HepG2 (cell line): Measurements from ENCODE around the gene SMAD3. TPM values are rescaled to one million over a fixed set of nuclear protein-coding genes. Genes with fewer than 3 reads are reported as not detected.

Experiments
- ARNT ChIP-seq: fragments of 450-650 bp; IDR thresholded peaks from 2 replicates; pipeline ENCODE4 v1.6.1; 2017
- GPBP1L1 ChIP-seq: sonication (generic); formaldehyde crosslinking; IDR thresholded peaks from 2 replicates; pipeline ENCODE4 v1.5.0; 2020; ENCODE audit warnings: mild to moderate bottlenecking, missing genetic modification reagents
- ISX ChIP-seq: sonication (generic); formaldehyde crosslinking; conservative IDR thresholded peaks from 2 replicates; pipeline ENCODE4 v1.5.0; 2020; ENCODE audit warnings: missing genetic modification reagents
- JDP2 ChIP-seq: sonication (generic); formaldehyde crosslinking; IDR thresholded peaks from 2 replicates; pipeline ENCODE4 v1.8.1; 2022; ENCODE audit warnings: missing genetic modification reagents, borderline replicate concordance
- MXD3 ChIP-seq: IDR thresholded peaks from 2 replicates; pipeline ENCODE4 v1.6.1; 2016; ENCODE audit warnings: mild to moderate bottlenecking, missing biosample characterization, missing genetic modification reagents
- POGZ ChIP-seq: sonication (generic); formaldehyde crosslinking; IDR thresholded peaks from 2 replicates; pipeline ENCODE4 v1.4.0; 2020; ENCODE audit warnings: mild to moderate bottlenecking, missing genetic modification reagents
- RCOR2 ChIP-seq: IDR thresholded peaks from 2 replicates; pipeline ENCODE4 v1.6.1; 2016; ENCODE audit warnings: missing biosample characterization, missing genetic modification reagents
- SP2 ChIP-seq: sonication (generic); formaldehyde crosslinking; IDR thresholded peaks from 2 replicates; pipeline ENCODE4 v1.5.1; 2020; ENCODE audit warnings: mild to moderate bottlenecking, missing genetic modification reagents
- ZHX1 ChIP-seq: sonication (generic); formaldehyde crosslinking; IDR thresholded peaks from 2 replicates; pipeline ENCODE4 v1.8.1; 2022; ENCODE audit warnings: low read depth, mild to moderate bottlenecking, missing genetic modification reagents
- ZNF253 ChIP-seq: sonication (generic); formaldehyde crosslinking; IDR thresholded peaks from 2 replicates; pipeline ENCODE4 v1.8.0; 2022; ENCODE audit warnings: mild to moderate bottlenecking, missing genetic modification reagents, borderline replicate concordance
- ZNF280B ChIP-seq: sonication (generic); formaldehyde crosslinking; IDR thresholded peaks from 2 replicates; pipeline ENCODE4 v1.5.0; 2020; ENCODE audit warnings: missing genetic modification reagents, mild to moderate bottlenecking, borderline replicate concordance
- ZNF333 ChIP-seq: sonication (generic); formaldehyde crosslinking; IDR thresholded peaks from 2 replicates; pipeline ENCODE4 v1.4.0; 2020; ENCODE audit warnings: mild to moderate bottlenecking, missing genetic modification reagents, borderline replicate concordance
- ZNF512B ChIP-seq: sonication (generic); formaldehyde crosslinking; IDR thresholded peaks from 2 replicates; pipeline ENCODE4 v1.5.1; 2020; ENCODE audit warnings: missing genetic modification reagents, mild to moderate bottlenecking, borderline replicate concordance
- ZNF513 ChIP-seq: sonication (generic); formaldehyde crosslinking; conservative IDR thresholded peaks from 2 replicates; pipeline ENCODE4 v1.5.0; 2020; ENCODE audit warnings: missing genetic modification reagents
- polyA plus RNA-seq, 8 experiments: library from polyadenylated mRNA; depleted of rRNA in 3 of 8; stranded (reverse) in 7 of 8; unstranded in 1 of 8; fragments of >200 nt; fragmentation: Illumina TruSeq in 4 of 8; extraction: Trizol in 4 of 8; gene quantifications; 2 replicates each; pipeline versions ENCODE4 v1.2.1 to v1.2.3, GENCODE V29; 2011 to 2016; ENCODE audit warnings: low read depth in 4 of 8, missing spikeins in 1 of 8, mixed read lengths in 1 of 8; ENCODE audit not compliant: insufficient read depth in 1 of 8
- total RNA-seq, 5 experiments: library from RNA; depleted of rRNA; stranded (reverse); fragments of >200 nt; fragmentation: Illumina TruSeq; extraction: Trizol; gene quantifications; 2 replicates each; pipeline ENCODE4 v1.2.3, GENCODE V29; 2016; ENCODE audit warnings: low read depth in 1 of 5

Gene SMAD3
- total and polyA plus RNA-seq, 2 of the 13 experiments (the other 11 are each of a cell fraction or from before 2014, with no cell fraction given): 8.6 to 56.3 TPM

GRCh38 chr15:67064607-67065530 lies 533 bp upstream of the SMAD3 start (continued):
- TF ChIP-seq ZNF512B (CRISPR knock-in tag): no peak
- TF ChIP-seq ARNT: no peak
- no peak for TF ChIP-seq ZNF253 (CRISPR knock-in tag)
- TF ChIP-seq GPBP1L1: no peak
- 0 out of 2 replicates have a peak, but pooled peaks have one; percentile 46 for TF ChIP-seq MXD3 (CRISPR knock-in tag)
- no peak for TF ChIP-seq SP2
- no peak for TF ChIP-seq ZNF513 (CRISPR knock-in tag)
- TF ChIP-seq ZNF333 (CRISPR knock-in tag): peak; percentile 34; the same call in 1 of the 2 replicates
- TF ChIP-seq RCOR2 (CRISPR knock-in tag): no peak
- TF ChIP-seq JDP2 (CRISPR knock-in tag): no peak; the same call in 1 of the 2 replicates
- no peak; the same call in 1 of the 2 replicates for TF ChIP-seq ISX (CRISPR knock-in tag)
- TF ChIP-seq ZNF280B (CRISPR knock-in tag): no peak; the same call in 1 of the 2 replicates
- no peak for TF ChIP-seq ZHX1 (CRISPR knock-in tag)
- TF ChIP-seq POGZ (CRISPR knock-in tag): 0 out of 2 replicates have a peak, but pooled peaks have one; percentile 21
